Measurements from ENCODE around the gene FERMT1.
A peak's percentile ranks its signal among the peaks of the same experiment; 100 is the strongest.
"Not testable (repeated sequence)": the region's sequence is repeated elsewhere in the genome, so short reads cannot be mapped to it uniquely, and the experiment has no call there.

Gene FERMT1

DNA sequence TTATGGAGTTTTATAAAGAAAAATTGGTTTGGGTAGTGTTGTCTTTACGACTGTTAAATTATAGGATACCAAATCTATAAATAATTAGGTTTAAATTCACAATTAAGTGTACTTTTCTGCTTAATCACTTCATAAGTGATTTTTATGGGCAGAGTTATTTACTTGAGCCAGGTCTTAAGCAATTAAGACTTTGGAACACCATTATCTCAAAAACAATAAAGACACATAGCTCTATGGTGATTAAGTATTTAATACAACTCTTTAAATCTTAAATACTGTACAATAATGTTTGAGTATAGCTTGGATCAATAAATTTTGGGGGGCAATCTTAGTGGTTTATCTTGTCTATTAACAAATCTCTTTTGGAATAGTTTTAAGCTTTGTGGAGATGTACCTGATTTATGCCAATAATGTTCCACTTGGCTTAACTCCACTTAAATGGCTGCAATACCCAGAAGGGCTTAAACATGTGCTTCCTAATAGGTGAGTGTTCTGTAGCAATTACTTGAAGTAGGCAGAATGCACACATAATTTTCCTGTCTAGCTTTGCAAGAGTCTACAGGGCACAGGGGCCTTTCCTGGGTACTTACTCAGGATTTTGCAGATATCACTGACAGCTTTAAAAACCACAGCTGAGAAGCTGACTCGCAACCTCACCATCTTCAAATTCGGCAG, 7.5 kb downstream of the FERMT1 start:
- DNase-seq (ENCODE audit: low spot score) = no peak

DNA sequence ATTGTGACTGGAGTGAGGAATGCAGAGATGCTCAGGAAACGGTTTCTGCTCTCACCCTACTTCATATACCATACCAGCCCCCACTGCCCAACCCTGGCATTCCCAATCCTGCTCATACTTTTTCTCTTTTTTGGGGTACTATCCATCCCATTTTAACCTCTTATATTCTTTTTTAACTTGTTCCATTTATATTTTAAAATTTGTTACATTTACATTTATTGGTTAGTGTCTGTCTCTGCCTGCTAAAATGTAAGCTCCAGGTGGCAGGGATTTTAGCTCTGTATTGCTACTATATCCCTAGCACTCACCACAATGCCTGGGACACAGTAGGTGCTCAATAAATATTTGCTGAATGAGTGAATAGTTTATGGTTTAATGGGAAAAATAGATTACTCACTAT, 8.1 kb downstream of the FERMT1 start:
- no peak for DNase-seq (ENCODE audit: low spot score)

DNA sequence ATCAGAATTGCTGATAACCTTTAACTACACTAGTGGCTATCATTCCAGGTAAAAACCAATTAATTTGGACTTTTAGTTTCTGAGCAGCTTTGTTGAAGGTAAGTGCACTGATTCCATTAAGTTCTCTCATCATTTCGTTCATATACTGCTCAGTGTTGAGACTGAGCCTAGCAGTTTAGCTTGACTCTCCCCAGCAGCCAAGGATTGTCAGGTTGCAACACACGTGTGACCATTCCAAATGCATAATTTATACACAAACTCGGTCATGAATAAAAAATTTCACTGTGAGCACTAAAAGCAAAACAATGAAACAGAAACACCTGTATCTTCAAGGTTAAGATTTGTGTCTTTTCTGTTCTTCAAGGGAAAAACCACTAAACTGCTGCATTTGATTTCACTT, 8.9 kb downstream of the FERMT1 start:
- DNase-seq (ENCODE audit: low spot score) = no peak

DNA sequence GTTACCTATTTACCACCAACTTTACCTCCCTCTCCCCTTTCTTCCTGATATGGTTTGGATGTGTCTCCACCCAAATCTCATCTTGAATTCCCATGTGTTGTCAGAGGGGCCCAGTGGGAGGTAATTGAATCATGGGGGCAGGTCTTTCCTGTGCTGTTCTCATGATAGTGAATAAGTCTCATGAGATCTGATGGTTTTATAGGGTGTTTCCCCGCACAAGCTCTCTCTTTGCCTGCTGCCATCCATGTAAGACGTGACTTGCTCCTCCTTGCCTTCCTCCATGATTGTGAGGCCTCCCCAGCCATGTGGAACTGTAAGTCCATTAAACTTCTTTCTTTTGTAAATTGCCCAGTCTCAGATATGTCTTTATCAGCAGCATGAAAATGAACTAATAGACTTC, 9.9 kb downstream of the FERMT1 start:
- DNase-seq (ENCODE audit: low spot score) = not testable (repeated sequence)

DNA sequence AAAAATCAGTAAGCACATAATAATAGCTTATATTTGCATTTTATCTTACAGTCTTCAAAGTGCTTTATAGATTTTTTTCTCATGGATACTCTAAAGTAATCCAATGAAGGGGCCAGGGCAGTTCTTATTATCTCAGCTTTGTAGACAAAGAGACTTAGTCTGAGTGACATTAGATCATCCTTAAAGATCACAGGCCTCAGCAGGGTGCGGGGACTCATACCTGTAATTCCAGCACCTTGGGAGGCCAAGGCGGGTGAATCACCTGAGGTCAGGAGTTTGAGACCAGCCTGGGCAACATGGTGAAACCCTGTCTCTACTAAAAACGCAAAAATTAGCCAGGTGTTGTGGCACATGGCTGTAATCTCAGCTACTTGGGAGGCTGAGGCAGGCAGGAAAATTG, 14.5 kb downstream of the FERMT1 start:
- no peak for DNase-seq (ENCODE audit: low spot score)

DNA sequence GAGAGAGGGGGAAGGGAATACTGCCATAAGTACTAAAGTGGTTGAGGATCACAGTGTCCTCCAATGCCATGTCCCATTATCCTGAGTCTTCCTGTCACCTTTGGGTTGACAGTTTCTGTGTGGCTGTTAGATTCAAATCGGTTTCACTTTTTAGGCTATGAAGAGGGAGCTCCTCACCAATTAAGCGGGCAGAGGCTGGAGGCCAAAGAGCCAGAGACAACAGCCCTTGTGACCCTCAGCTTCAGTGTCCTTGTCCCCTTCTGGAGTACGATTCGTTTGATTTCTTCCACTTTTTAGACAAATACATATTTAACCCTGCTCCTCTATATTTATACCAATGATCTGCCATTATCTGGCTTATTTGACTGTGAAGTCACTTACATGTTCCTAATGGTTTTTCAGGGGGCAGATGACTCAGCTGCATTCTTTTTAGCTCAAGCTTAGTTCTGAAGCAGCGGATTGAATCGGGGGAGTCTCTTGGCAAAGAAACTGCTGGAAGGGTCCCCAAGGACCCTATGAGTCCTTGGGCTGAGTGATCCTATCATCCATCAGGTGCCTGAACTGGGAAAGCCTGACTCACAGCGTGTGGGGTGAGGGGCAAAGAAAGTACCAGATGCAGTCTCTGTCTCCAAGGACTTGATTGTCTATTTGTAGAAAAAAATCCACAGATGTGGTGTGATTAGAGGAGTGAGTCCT, 18.2 kb downstream of the FERMT1 start:
- DNase-seq (ENCODE audit: low spot score) = no peak

DNA sequence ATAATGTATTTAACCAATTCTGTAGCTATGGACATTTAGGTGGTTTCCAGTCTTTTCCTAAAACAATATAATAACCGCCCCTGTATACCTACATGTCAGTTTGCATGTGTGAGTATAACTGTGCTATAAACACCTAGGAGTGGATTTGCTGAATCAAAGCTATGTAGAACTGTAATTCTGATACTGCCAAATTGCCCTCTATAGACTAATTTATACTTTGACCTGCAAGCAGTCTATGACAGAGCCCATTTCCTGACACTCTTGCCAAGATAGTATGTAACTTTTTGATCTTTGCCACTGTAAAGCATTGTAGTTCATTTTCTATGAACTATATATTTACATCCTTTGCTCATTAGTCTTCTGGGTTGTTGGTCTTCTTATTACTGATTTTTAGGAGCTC, 19.5 kb downstream of the FERMT1 start:
- DNase-seq (ENCODE audit: low spot score) = no peak

DNA sequence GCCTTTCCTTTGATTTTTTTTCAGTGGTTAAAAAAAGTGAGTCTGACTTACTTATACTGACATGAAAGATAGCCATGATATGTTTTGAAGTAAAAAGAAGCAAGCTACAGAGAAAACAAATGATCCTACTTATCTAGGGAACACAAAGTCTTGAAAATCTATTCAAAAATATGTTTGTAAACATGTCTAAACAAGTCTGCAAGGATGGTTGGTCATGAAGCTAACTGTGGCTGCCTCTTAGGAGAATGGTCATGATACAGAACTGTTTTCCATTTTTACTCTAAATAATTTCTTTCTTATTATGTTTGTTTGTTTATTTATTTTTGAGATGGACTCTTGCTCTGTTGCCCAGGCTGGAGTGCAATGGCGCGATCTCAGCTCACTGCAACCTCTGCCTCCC, 21.5 kb downstream of the FERMT1 start:
- no peak for DNase-seq (ENCODE audit: low spot score)

DNA sequence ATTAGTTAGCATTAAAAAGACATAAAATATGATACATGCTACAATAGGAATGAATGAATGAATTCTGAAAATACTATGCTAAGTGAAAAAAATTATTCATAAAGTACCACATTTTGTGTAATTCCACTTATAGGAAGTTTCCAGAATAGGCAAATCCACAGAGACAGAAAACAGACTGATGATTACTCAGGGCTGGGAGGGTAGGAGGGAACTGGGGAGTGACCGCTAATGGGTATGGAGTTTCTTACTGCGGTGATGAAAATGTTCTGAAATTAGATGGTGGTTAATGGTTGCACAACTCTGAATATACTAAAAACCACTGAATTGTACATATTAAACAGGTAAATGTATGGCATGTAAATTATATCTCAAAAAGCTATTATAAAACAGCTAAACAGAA, 22.6 kb downstream of the FERMT1 start:
- no peak for DNase-seq (ENCODE audit: low spot score)

DNA sequence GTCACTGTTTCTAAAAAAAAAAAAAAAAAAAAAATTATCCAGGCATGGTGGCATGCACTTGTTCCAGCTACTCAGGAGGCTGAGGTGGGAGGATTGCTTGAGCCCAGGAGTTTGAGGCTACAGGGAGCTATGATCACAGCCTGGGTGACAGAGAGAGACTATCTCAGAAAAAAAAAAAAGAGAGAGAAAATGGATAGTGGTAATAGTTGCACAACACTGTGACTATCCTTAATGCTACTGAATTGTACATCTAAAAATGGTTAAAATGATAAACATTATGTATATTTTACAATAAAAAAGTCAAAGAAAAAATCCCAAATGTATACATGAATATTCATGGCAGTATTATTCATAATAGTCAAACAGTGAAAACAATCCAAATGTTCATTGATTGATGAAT, 23.0 kb downstream of the FERMT1 start:
- DNase-seq (ENCODE audit: low spot score) = no peak

DNA sequence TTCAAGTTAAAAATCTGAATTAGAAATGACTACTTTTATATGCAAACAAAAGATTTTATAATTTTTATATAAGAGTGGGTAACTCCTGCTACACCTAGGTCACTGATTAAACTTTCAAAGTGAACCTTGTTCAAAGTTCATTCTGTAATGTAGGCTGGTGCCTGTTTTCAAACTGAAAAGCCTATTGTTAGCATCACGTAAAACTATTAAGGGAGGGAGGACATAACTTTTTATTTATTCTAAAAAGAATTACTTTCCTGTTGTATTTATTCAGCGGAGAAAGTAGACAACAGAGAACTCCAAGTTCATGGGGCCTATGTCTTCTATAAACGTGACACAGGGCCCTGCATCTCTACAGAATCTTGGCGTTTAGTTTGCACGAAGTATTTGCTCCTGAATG, 27.4 kb downstream of the FERMT1 start:
- no peak for DNase-seq (ENCODE audit: low spot score)

DNA sequence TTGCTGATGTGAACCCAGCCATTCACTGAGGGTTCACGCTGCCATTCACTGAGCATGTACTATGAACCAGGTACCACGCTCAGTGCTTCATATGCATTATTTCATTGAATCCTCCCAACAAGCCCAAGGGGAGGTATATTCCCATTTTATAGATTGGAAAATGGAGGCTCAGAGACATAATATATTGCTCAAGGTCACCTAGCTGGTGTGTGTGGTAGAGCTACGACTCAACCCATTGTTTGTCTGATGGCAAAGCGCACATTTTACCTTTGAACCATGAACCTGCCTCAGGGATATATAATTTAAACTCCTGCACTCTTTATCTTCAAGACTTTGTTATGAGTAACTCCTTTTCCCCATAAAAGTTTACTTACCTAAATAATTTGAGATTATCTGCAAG, 28.3 kb downstream of the FERMT1 start:
- DNase-seq (ENCODE audit: low spot score) = no peak

DNA sequence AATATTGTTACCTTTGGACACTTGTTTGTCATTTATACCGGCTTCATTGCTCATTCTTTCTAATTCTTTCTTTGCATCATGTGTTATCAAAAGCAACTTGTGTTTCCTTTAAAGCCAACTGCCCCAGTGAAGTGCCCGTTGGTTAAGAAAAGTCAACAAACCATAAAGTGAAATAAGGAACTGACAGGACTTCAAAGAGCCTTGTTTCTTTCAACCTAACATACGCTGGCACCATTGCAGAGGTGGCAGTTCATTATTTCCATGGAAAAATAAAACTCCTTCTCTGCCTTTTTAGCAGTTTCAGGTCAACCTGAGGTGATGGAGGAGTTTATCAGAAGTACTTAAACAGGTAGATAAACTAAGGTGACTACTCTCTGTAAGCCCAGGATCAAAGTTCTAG, 28.8 kb downstream of the FERMT1 start:
- no peak for DNase-seq (ENCODE audit: low spot score)

DNA sequence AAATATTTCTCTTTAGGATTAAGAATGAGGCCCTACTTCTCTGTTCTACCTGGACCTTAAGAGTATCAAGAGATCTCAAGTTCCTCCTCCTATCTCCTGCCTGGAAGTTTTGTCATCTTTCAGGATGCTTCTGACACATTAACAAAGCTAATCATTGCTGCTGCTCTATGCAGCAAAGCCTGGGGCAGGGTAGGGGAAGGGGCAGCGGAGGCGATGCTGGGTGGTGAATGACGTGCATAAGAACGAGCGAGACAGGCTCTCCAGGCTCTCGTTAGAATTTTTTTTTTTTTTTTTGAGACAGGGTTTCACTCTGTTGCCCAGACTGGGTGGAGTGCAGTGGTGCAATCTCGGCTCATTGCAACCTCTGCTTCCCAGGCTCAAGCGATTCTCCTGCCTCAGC, 31.2 kb downstream of the FERMT1 start:
- no peak for DNase-seq (ENCODE audit: low spot score)

DNA sequence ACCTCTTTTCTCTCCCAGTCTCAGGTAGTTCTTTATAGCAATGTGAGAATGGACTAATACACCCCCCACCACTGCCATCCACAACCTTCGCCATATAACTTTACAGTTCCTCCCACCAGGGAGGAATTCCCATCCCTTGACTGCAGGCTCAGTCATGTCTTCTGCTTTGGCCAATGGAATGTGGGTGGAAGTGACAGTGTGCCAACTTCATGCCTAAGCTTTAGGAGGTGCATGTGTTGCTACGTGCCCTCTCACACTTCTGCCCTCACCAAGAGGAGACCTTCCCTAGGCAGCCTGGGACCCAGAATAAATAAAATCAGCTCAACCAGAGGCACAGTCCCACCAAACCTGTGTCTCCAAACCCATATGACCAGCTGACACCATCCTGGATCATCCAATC, 36.0 kb downstream of the FERMT1 start:
- no peak for DNase-seq (ENCODE audit: low spot score)

DNA sequence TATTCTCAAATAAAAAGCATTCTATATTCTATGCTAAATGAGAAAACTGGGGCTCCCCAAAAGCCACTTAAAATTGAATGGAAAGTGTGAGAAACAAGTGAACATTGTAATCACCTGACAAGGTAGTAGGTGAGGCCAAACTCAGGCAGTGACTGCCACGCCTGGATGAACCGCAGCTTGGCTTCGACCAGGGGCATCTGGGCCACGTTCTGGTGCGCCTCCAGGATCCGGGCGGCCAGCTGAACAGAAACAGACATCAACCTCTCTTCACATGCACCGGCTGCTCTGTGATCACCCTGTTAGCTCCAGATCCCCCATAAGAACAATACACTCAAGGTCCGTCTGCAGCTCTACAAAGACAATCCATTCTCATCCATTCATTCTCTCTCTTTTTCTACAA, 38.9 kb downstream of the FERMT1 start:
- DNase-seq (ENCODE audit: low spot score) = no peak

DNA sequence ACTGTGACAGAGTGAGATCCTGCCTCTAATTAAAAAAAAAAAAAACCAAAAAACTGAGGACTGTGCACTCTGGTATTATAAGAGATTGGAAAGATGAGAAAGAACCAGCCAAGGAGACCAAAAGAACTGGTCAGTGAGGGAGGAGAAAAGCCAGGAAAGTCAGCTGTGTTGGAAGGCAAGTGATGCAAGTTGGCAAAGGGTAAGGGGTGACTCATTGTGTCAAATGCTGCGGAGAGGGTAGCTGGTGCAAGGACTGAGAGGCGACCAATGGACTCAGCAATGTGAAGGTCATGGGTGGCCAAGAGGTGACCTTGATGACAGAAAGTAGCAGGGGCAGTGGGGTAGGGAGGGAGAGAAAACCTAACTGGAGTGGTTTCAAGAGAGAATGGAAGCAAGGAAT, 41.6 kb downstream of the FERMT1 start:
- no peak for DNase-seq (ENCODE audit: low spot score)

DNA sequence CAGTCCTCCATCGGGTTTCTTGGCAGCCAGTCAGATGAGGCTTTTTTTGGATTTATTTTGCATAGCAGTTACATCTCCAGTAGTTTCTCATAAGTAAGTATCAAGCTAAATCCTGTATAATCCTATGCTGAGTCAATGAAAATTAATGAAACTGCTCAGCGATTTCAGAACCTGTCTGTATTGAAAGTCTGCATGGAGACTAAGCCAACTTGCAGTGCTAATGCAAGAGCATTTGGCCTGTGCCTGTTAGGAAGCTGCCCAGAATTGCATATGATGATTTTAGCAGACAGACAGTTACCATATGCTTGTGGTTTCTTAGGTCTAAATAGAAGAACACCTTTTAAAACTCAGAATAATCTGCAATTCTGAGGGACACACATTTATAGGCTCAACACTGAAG, 43.8 kb downstream of the FERMT1 start:
- no peak for DNase-seq (ENCODE audit: low spot score)

DNA sequence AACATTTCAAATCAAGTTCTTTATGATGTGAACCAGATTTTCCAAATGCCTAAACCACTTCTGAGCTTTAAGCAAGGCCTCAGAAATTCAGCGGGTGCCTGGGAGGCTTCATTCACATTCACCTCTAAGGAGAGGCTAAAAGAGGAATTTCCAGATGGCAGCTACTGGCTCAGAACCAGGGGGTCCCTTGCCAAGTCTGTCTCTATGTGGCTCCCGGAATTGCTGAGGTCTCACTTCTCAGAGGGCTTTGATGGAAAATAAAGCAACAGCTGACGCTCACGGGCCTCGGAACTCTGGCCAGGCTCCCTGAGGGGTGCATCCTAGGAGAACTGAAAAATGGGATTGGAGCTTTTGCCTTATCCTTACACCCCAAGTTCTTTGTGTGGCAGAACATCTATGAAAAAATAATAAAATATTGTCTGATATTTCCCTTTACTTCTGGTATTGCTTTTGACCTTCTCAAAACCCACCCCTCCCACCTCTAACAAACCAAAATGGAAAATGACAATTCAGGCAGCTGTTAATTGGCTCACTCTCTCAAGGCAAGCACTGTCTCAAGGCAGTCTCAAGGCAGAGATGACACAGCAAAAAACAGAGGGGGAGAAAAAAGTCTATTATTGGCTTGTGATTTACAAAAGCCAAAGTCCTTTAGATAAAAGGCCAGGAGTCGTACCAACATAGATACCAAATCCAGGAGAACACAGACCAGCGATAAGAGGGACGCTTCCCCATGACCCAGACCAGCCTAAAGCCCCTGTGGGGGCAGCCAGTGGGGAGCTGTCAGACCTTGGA, 47.2 kb downstream of the FERMT1 start:
- no peak for DNase-seq (ENCODE audit: low spot score)

DNA sequence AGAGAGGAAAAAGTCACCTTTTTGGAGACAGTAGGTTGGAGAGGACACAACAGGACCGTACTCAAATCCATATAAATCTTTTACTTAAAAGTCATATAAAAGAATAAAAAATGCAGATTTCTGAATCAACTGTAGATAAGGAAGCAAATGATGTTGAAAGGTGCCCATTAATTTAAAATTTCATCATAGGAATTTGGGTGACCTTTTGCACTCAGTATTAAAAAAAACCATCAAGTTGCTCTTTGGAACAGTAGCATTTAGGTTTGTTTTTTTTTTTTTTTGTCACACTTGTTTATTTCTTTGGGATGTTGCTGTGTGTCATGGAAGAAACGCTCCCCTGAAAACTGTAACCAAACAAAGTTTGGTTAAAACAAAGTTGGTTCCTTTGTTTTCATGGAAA, 48.0 kb downstream of the FERMT1 start:
- no peak for DNase-seq (ENCODE audit: low spot score)

DNA sequence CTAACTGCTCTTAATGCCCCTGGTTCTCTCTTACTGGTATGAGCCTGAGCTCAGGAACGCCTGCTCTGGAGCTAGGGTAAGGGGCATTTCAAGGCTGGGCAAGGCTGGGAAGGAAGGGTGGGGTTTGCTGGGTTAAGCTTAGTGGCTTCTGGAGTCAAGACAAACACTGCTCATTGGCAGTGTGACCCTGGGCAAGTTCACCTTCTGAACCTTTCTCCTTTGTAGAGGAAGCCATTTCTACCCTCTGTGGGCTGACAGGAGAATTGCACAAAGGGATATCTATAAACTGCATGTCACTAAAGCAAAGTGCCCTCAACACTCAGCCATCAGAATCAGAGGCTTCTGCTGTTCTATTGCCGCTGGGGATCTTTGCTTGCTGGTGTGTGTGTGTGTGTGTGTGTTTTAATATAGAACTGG, 48.7 kb downstream of the FERMT1 start:
- peak; percentile 61 for DNase-seq (ENCODE audit: low spot score)

DNA sequence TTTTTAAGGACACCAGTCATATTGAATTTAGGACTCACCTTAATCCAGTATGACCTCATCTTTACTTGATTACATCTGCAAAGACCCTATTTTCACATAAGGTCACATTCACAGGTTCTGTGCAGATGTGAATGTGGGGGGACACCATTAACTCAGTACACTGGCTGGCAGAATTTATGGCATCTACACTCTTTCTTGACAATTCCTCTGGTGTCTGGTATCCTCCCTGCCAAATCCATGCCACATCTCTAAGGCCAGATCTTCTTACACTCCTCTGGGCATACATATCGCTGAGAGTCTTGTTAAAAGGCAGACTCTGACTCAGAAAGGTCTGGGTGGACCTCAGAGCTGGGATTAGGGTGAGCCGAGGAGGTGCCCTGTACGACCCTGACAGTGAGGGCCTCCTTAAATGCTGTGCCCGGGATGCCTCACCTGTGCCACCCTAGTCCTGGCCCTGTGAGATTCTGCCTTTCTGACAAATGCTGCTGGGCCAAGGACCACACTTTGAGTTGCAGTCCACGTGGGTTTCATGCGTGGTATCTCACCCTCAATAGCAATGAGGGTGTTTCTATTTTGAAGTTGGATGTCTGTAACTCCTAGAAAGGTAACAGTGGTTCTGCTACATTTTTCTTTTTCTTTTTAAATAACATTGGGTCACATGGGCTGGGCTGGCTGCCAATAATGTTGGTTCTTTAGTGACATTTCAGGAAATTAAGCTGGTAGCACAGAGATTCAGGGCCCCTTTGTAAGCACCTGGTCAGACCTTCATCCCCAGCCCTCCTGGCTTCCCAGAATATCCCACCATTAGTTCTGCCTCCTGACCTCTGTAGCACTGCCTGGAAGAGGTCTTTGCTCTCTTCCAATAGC, 51.8 kb downstream of the FERMT1 start:
- no peak for DNase-seq (ENCODE audit: low spot score)

Data from iPS-NIHi11 (cell line).